Keratinocyte (primary cell): ENCODE data around the gene SUPT20HL1. TPM values are rescaled to one million over a fixed set of nuclear protein-coding genes. Genes with fewer than 3 reads are reported as not detected.

Experiments
- DNase-seq: peaks from one replicate; pipeline ENCODE4 v3.0.0-alpha.2; 2011; ENCODE audit warnings: low read depth, missing footprints, low spot score
- FAIRE-seq: peaks from 2 replicates; lab custom pipeline; 2011; peaks lifted over from hg19 to GRCh38; lab: Jason Lieb, UNC
- H2AFZ ChIP-seq: 2 replicates; pipeline ENCODE4 v1.6.0; 2012; ENCODE audit warnings: low read length, control low read depth, inconsistent platforms; ENCODE audit not compliant: control insufficient read depth
- H3K27ac ChIP-seq: 2 replicates; pipeline ENCODE4 v1.5.1; 2011; ENCODE audit warnings: low read length; ENCODE audit not compliant: control insufficient read depth, insufficient read depth
- H3K27me3 ChIP-seq: 3 replicates; pipeline ENCODE4 v1.6.0; 2011; ENCODE audit warnings: low read length; ENCODE audit not compliant: control insufficient read depth, insufficient read depth; ENCODE audit errors: extremely low read depth
- H3K36me3 ChIP-seq, 2 experiments: 2 replicates in 1 of 2; 3 replicates in 1 of 2; pipeline ENCODE4 v1.5.1; 2011; ENCODE audit warnings: low read length in 2 of 2, mild to moderate bottlenecking in 1 of 2; ENCODE audit not compliant: control insufficient read depth in 2 of 2, insufficient read depth in 2 of 2; ENCODE audit errors: extremely low read depth in 1 of 2
- H3K4me1 ChIP-seq: 3 replicates; pipeline ENCODE4 v1.5.1; 2011; ENCODE audit warnings: low read length; ENCODE audit not compliant: control insufficient read depth, insufficient read depth; ENCODE audit errors: extremely low read depth
- H3K4me2 ChIP-seq: 3 replicates; pipeline ENCODE4 v1.6.0; 2011; ENCODE audit warnings: low read depth, low read length; ENCODE audit not compliant: control insufficient read depth, insufficient read depth; ENCODE audit errors: extremely low read depth
- H3K4me3 ChIP-seq, 3 experiments: fragments of 200-600 bp in 1 of 3; sonication (generic) in 1 of 3; 2 replicates in 2 of 3; 3 replicates in 1 of 3; pipeline ENCODE4 v1.5.1; 2011 to 2016; ENCODE audit warnings: low read length in 3 of 3, mild to moderate bottlenecking in 3 of 3, control low read depth in 2 of 3, inconsistent platforms in 1 of 3, low read depth in 1 of 3, mixed read lengths in 1 of 3, mixed run types in 1 of 3, moderate library complexity in 1 of 3; ENCODE audit not compliant: control insufficient read depth in 2 of 3, insufficient read depth in 2 of 3; ENCODE audit errors: extremely low read depth in 1 of 3
- H3K79me2 ChIP-seq: 2 replicates; pipeline ENCODE4 v1.6.0; 2012; ENCODE audit warnings: low read length; ENCODE audit not compliant: control insufficient read depth, insufficient read depth
- H3K9ac ChIP-seq: 3 replicates; pipeline ENCODE4 v1.6.0; 2011; ENCODE audit warnings: low read length; ENCODE audit not compliant: control insufficient read depth, insufficient read depth; ENCODE audit errors: extremely low read depth
- H3K9me1 ChIP-seq: 3 replicates; pipeline ENCODE4 v1.6.0; 2011; ENCODE audit warnings: low read length; ENCODE audit not compliant: control insufficient read depth, insufficient read depth; ENCODE audit errors: extremely low read depth
- H3K9me3 ChIP-seq: 2 replicates; pipeline ENCODE4 v1.5.1; 2012; ENCODE audit warnings: low read depth, low read length; ENCODE audit not compliant: control insufficient read depth
- H4K20me1 ChIP-seq: 3 replicates; pipeline ENCODE4 v1.6.0; 2011; ENCODE audit warnings: low read length; ENCODE audit not compliant: control insufficient read depth, insufficient read depth; ENCODE audit errors: extremely low read depth
- EZH2 ChIP-seq: IDR thresholded peaks from one replicate; pipeline ENCODE4 v1.6.1; 2012; ENCODE audit warnings: inconsistent platforms, mild to moderate bottlenecking, low read length, moderate library complexity
- dilution Hi-C: fragments of 300-500 bp; cut with MboI; formaldehyde crosslinking; loops from one replicate; pipeline ENCODE4 v1.7.0; 2020; ENCODE audit warnings: low sequenced_read_pairs; ENCODE audit not compliant: extremely low pct_ligation_motif_present
- polyA plus RNA-seq, 5 experiments: library from polyadenylated mRNA; depleted of rRNA in 3 of 5; stranded (reverse) in 3 of 5; stranded (forward) in 1 of 5; unstranded in 1 of 5; fragments of >200 nt; gene quantifications; 1 replicate in 1 of 5; 2 replicates in 3 of 5; 3 replicates in 1 of 5; pipeline versions ENCODE4 v1.2.1 to v1.2.3, GENCODE V29; 2011 to 2012; ENCODE audit warnings: missing spikeins in 2 of 5, low read depth in 1 of 5, low replicate concordance in 1 of 5
- TF ChIP-seq, protein P1 (sequence below), 3 experiments: IDR thresholded peaks in 1 of 3; conservative IDR thresholded peaks in 1 of 3; optimal IDR thresholded peaks in 1 of 3; 2 replicates in 2 of 3; 3 replicates in 1 of 3; pipeline versions ENCODE3 to v1.5.1; 2011; ENCODE audit warnings: low read length in 3 of 3, mild to moderate bottlenecking in 3 of 3, moderate library complexity in 2 of 3, control low read depth in 1 of 3, inconsistent platforms in 1 of 3; ENCODE audit not compliant: insufficient read depth in 2 of 3; ENCODE audit errors: extremely low read depth in 1 of 3

Gene SUPT20HL1
- polyA plus RNA-seq, 1 donor (not counting 4 experiments of a cell fraction or from before 2014, with no cell fraction given): not detected

DNA sequence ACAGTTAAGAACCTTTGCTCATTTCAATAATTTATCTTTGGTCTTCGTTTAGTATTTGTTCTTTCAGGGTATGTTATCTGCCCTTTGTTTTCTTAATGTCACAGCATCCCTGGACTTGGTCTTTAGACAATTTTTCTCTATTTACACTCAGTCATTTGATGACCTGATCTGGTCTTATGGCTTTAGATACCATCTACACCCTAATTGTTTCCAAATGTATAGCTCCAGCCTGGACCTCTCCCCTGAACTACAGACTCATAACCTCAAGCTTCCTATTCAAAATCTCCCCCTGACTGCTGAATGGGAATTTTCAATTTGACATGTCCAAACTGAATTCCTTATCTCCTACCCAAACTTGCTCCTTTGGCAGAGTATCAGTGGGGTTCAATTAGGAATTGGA, 42.9 kb upstream of the SUPT20HL1 start:
- dilution Hi-C loops: no loop called here
- no peaks in the 10 kb centered on the region for H3K9me1 ChIP-seq
- no peak overlapping the region for H3K27ac ChIP-seq
- no peaks in the 10 kb centered on the region for H4K20me1 ChIP-seq
- peaks cover 3% of the 10 kb centered on the region for H3K27me3 ChIP-seq
- no peak for DNase-seq
- H2AFZ ChIP-seq: no peak overlapping the region
- TF ChIP-seq, protein P1, sequence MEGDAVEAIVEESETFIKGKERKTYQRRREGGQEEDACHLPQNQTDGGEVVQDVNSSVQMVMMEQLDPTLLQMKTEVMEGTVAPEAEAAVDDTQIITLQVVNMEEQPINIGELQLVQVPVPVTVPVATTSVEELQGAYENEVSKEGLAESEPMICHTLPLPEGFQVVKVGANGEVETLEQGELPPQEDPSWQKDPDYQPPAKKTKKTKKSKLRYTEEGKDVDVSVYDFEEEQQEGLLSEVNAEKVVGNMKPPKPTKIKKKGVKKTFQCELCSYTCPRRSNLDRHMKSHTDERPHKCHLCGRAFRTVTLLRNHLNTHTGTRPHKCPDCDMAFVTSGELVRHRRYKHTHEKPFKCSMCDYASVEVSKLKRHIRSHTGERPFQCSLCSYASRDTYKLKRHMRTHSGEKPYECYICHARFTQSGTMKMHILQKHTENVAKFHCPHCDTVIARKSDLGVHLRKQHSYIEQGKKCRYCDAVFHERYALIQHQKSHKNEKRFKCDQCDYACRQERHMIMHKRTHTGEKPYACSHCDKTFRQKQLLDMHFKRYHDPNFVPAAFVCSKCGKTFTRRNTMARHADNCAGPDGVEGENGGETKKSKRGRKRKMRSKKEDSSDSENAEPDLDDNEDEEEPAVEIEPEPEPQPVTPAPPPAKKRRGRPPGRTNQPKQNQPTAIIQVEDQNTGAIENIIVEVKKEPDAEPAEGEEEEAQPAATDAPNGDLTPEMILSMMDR (optimal IDR thresholded peaks at IDR 0.05 in 1 of 3, IDR thresholded peaks at IDR 0.05 in 1 of 3, conservative IDR thresholded peaks at IDR 0.05 in 1 of 3; ENCODE audit: extremely low read depth in 1 of 3, insufficient read depth in 2 of 3, low read length in 3 of 3): no peak
- no peak for TF ChIP-seq EZH2
- no peak for FAIRE-seq
- H3K4me1 ChIP-seq: no peaks in the 10 kb centered on the region
- no peaks in the 10 kb centered on the region for H3K79me2 ChIP-seq
- H3K9me3 ChIP-seq: no peaks in the 10 kb centered on the region
- H3K9ac ChIP-seq: no peak overlapping the region
- no peaks in the 10 kb centered on the region for H3K36me3 ChIP-seq
- H3K4me2 ChIP-seq: no peak overlapping the region
- no peak overlapping the region for H3K4me3 ChIP-seq

DNA sequence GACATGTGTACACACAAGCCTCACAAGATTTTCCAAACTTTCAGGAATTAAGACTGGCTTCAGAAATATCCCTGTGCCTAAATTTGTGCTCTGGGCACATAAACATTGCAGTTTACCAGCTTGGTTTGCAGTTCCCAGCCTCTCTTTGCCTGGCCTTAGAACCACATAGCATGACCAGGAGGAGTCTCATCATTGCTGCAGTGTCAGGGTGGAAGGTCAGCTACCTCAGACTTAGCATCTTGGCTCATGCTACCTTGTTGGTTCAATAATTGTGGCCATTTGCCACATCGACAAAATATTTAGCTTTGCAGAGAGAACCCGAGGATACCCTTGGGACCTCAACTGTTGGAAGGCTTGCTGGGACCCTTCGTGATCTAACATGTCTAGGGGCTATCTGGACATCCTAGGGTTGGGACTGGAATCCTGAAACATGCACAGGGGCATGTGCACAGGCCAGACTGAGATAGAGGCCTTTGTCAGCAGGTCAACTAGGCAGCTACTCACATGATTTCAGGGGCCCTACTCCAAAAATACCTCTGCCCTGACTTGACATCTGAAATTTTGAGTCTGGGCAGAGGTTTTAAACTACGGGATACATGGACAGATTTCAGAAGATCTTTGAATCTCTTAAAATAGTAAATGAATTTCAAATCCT, 38.6 kb upstream of the SUPT20HL1 start:
- H3K27me3 ChIP-seq: peaks cover 3% of the 10 kb centered on the region
- no peak overlapping the region for H3K4me3 ChIP-seq
- no peak overlapping the region for H3K4me2 ChIP-seq
- H3K4me1 ChIP-seq: no peaks in the 10 kb centered on the region
- no peaks in the 10 kb centered on the region for H3K9me3 ChIP-seq
- H3K27ac ChIP-seq: no peak overlapping the region
- TF ChIP-seq, protein P1 (optimal IDR thresholded peaks at IDR 0.05 in 1 of 3, IDR thresholded peaks at IDR 0.05 in 1 of 3, conservative IDR thresholded peaks at IDR 0.05 in 1 of 3; ENCODE audit: extremely low read depth in 1 of 3, insufficient read depth in 2 of 3, low read length in 3 of 3): no peak
- no peak for TF ChIP-seq EZH2
- no peaks in the 10 kb centered on the region for H4K20me1 ChIP-seq
- no peaks in the 10 kb centered on the region for H3K36me3 ChIP-seq
- no peaks in the 10 kb centered on the region for H3K79me2 ChIP-seq
- FAIRE-seq (no peak), DNase-seq (no peak)
- dilution Hi-C loops: no loop called here
- no peak overlapping the region for H2AFZ ChIP-seq
- no peaks in the 10 kb centered on the region for H3K9me1 ChIP-seq
- no peak overlapping the region for H3K9ac ChIP-seq
